CD4-positive, alpha-beta memory T cell (primary cell): ENCODE data around the gene OLFML2A. TPM values are rescaled to one million over a fixed set of nuclear protein-coding genes. Genes with fewer than 3 reads are reported as not detected.

Source experiments
- CTCF ChIA-PET: fragments of 350-600 bp; sonication (Branson Sonifier 250); formaldehyde crosslinking; loops from one replicate; lab custom pipeline; 2021; ENCODE audit warnings: inconsistent platforms; ENCODE audit not compliant: partially characterized antibody; lab: Charles Lee
- POLR2A ChIA-PET: fragments of 350-600 bp; sonication (Branson Sonifier 250); formaldehyde crosslinking; loops from one replicate; lab custom pipeline; 2021; ENCODE audit not compliant: partially characterized antibody; lab: Charles Lee
- DNase-seq, 5 donors: peaks; one replicate each; pipeline versions ENCODE4 v3.0.0 to v3.0.0-alpha.2; 2020 to 2022; ENCODE audit warnings: mixed read lengths in 1 of 5
- H3K27ac ChIP-seq: one replicate; pipeline ENCODE4 v1.7.0; 2013; ENCODE audit warnings: low read depth, low read length
- H3K27me3 ChIP-seq: 2 replicates; pipeline ENCODE4 v1.7.0; 2013; ENCODE audit warnings: mild to moderate bottlenecking, low read length, moderate library complexity; ENCODE audit not compliant: insufficient read depth
- H3K36me3 ChIP-seq: 2 replicates; pipeline ENCODE4 v1.7.0; 2013; ENCODE audit warnings: mild to moderate bottlenecking, low read length, moderate library complexity; ENCODE audit not compliant: insufficient read depth
- H3K4me1 ChIP-seq: 2 replicates; pipeline ENCODE4 v1.7.0; 2013; ENCODE audit warnings: mild to moderate bottlenecking, low read length, moderate library complexity; ENCODE audit not compliant: insufficient read depth
- H3K4me3 ChIP-seq, 2 donors: one replicate each; pipeline ENCODE4 v1.7.0; 2013; ENCODE audit warnings: low read length in 2 of 2, mild to moderate bottlenecking in 1 of 2
- H3K9me3 ChIP-seq, 2 donors: one replicate each; pipeline ENCODE4 v1.7.0; 2013; ENCODE audit warnings: low read length in 2 of 2, control low read depth in 1 of 2; ENCODE audit not compliant: control insufficient read depth in 1 of 2
- H3K27ac Mint-ChIP-seq, 7 donors: one replicate each; pipeline ENCODE4 v1.8.0; 2020 to 2021; ENCODE audit warnings: mixed read lengths in 7 of 7, mild to moderate bottlenecking in 6 of 7, inconsistent platforms in 3 of 7, moderate library complexity in 3 of 7
- H3K27me3 Mint-ChIP-seq, 2 donors: one replicate each; pipeline ENCODE4 v1.8.0; 2020 to 2021; ENCODE audit warnings: mixed read lengths in 2 of 2
- H3K36me3 Mint-ChIP-seq, 2 donors: one replicate each; pipeline ENCODE4 v1.8.0; 2020 to 2021; ENCODE audit warnings: mixed read lengths in 2 of 2, inconsistent platforms in 1 of 2, mild to moderate bottlenecking in 1 of 2
- H3K4me1 Mint-ChIP-seq, 4 donors: one replicate each; pipeline ENCODE4 v1.8.0; 2020 to 2021; ENCODE audit warnings: mixed read lengths in 4 of 4, mild to moderate bottlenecking in 1 of 4
- H3K4me3 Mint-ChIP-seq, 8 donors: one replicate each; pipeline ENCODE4 v1.8.0; 2020 to 2021; ENCODE audit warnings: mixed read lengths in 8 of 8, mild to moderate bottlenecking in 7 of 8, moderate library complexity in 6 of 8, inconsistent platforms in 3 of 8
- H3K9me3 Mint-ChIP-seq, 8 donors: one replicate each; pipeline ENCODE4 v1.8.0; 2020 to 2021; ENCODE audit warnings: mixed read lengths in 8 of 8, mild to moderate bottlenecking in 5 of 8, inconsistent platforms in 3 of 8, moderate library complexity in 1 of 8
- intact Hi-C: fragments of 100-400 bp; cut with micrococcal nuclease; formaldehyde crosslinking; loops from one replicate; pipeline ENCODE4 v1.15.1; 2023
- polyA plus RNA-seq, 2 donors: library from polyadenylated mRNA; unstranded; fragments of 300-500 nt; fragmentation: Illumina TruSeq; gene quantifications; one replicate each; pipeline ENCODE4 v1.2.3, GENCODE V29; 2021
- total RNA-seq, 2 experiments: library from RNA; stranded (reverse); gene quantifications; one replicate each; pipeline ENCODE4 v1.2.3, GENCODE V29; 2021

The OLFML2A gene
- total and polyA plus RNA-seq, 4 experiments from 2014 or later: not detected

DNA sequence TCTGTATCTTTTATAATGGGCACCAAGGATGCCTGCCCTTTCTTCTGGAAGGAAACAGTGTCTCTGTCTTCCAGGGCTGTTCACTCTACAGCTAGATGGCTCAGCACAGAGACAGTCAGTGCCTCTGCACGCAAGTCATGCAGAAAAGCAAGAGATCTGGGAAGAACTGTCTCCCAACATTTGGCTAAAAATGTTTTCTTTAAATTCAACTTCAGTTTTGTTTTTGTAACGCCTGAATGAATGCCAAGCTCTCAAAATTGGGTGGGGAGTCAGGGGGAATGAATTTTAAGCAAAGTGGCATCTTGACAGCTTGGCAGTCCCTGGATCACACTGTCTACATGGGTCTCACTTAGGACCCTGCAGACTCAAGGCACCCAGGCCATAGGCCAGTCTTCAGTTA, 12.6 kb downstream of the OLFML2A start:
- CTCF ChIA-PET: no interaction called here

GRCh38 chr9:124790301-124790700, 13.4 kb downstream of the OLFML2A start:
- H3K4me1 ChIP-seq: no peaks in the 10 kb centered on the region
- no peaks in the 10 kb centered on the region for H3K9me3 Mint-ChIP-seq
- H3K9me3 ChIP-seq: no peaks in the 10 kb centered on the region
- ChIA-PET POLR2A (no interaction called here), CTCF (no interaction called here)
- no peak overlapping the region for H3K4me3 ChIP-seq
- no peak overlapping the region for H3K4me3 Mint-ChIP-seq
- H3K27ac ChIP-seq: no peak overlapping the region
- no peaks in the 10 kb centered on the region for H3K27me3 ChIP-seq
- H3K36me3 Mint-ChIP-seq: no peaks in the 10 kb centered on the region
- intact Hi-C loops: no loop called here
- no peak overlapping the region for H3K27ac Mint-ChIP-seq
- H3K4me1 Mint-ChIP-seq: no peaks in the 10 kb centered on the region
- DNase-seq: no peak
- no peaks in the 10 kb centered on the region for H3K36me3 ChIP-seq
- H3K27me3 Mint-ChIP-seq: peaks cover 1% of the 10 kb centered on the region in 2 donors

More for the DNA sequence above, 12.6 kb downstream of the OLFML2A start:
- Mint-ChIP-seq H3K4me3 (no peak overlapping the region), H3K27me3 (peaks cover 1% of the 10 kb centered on the region in 2 donors), H3K27ac (no peak overlapping the region), H3K4me1 (no peaks in the 10 kb centered on the region), H3K9me3 (no peaks in the 10 kb centered on the region), H3K36me3 (no peaks in the 10 kb centered on the region)
- Histone ChIP-seq H3K36me3 (no peaks in the 10 kb centered on the region), H3K27me3 (no peaks in the 10 kb centered on the region), H3K27ac (no peak overlapping the region), H3K4me3 (no peak overlapping the region), H3K4me1 (no peaks in the 10 kb centered on the region), H3K9me3 (no peaks in the 10 kb centered on the region)
- POLR2A ChIA-PET: no interaction called here
- intact Hi-C loops: no loop called here
- no peak for DNase-seq

- Mint-ChIP-seq H3K27me3 (peaks cover 1% of the 10 kb centered on the region in 2 donors), H3K36me3 (no peaks in the 10 kb centered on the region), H3K4me1 (no peaks in the 10 kb centered on the region), H3K9me3 (no peaks in the 10 kb centered on the region), H3K4me3 (no peak overlapping the region), H3K27ac (peak overlapping the region in 1 of 7 donors; percentile 52)
- no peak for DNase-seq
- H3K4me1 ChIP-seq: no peaks in the 10 kb centered on the region
- ChIA-PET POLR2A (no interaction called here), CTCF (no interaction called here)
- no peaks in the 10 kb centered on the region for H3K9me3 ChIP-seq
- intact Hi-C loops: no loop called here
- no peaks in the 10 kb centered on the region for H3K27me3 ChIP-seq
- H3K27ac ChIP-seq: no peak overlapping the region
- H3K36me3 ChIP-seq: no peaks in the 10 kb centered on the region
- H3K4me3 ChIP-seq: no peak overlapping the region
These were observed 14.0 kb downstream of the OLFML2A start for GRCh38 chr9:124790801-124791505.

DNA sequence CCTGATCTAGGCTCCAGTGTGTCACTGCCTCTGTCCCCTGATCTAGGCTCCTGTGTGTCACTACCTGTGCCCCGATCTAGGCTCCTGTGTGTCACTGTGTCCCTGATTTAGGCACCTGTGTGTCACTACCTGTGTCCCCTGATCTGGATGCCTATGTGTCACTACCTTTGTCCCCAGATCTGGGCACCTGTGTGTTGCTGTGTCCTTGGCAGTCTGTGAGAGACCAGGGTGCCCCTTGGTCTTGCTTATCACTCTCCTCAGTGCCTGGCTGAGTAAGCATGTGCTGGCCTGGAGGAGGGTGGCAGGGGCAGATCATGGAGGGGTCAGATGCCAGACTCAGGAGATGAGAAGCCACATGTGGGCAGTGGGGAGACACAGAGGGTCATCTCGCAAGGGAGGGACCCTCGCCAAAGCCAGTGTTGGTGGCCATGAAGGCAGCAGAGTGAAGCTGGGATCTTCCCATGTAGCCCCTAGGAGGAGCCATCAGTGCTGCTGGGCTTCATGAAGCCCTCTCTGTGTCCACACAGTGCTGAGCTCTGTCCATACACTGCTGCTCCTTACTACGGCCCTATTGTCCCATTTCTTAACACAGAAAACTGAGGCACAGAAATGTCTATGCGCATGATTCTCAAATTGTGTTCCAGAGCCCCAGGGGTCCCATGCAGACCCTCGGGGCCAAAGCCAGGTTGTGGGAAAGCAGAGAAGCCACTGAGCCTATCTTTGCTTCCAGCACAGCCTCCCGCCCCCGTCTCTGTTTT, 15.5 kb downstream of the OLFML2A start:
- no peaks in the 10 kb centered on the region for H3K4me1 Mint-ChIP-seq
- Histone ChIP-seq H3K36me3 (no peaks in the 10 kb centered on the region), H3K27me3 (no peaks in the 10 kb centered on the region), H3K4me3 (no peak overlapping the region), H3K9me3 (no peaks in the 10 kb centered on the region), H3K27ac (no peak overlapping the region), H3K4me1 (no peaks in the 10 kb centered on the region)
- H3K36me3 Mint-ChIP-seq: no peaks in the 10 kb centered on the region
- H3K27me3 Mint-ChIP-seq: peaks cover 1 to 5% of the 10 kb centered on the region in 2 donors
- no peak overlapping the region for H3K27ac Mint-ChIP-seq
- intact Hi-C loops: no loop called here
- H3K4me3 Mint-ChIP-seq: no peak overlapping the region
- ChIA-PET POLR2A (no interaction called here), CTCF (interaction anchor here (1.0 kb wide), 1 partner anchor 48 kb away, joined by 3 read pairs; no protein-coding TSS in a partner anchor)
- DNase-seq: no peak
- no peaks in the 10 kb centered on the region for H3K9me3 Mint-ChIP-seq

- ChIA-PET POLR2A (no interaction called here), CTCF (interaction anchor here (1.0 kb wide), 1 partner anchor 47 kb away, joined by 3 read pairs; no protein-coding TSS in a partner anchor)
- no peak for DNase-seq
- no peaks in the 10 kb centered on the region for H3K4me1 ChIP-seq
- intact Hi-C loops: no loop called here
- H3K36me3 ChIP-seq: no peaks in the 10 kb centered on the region
- no peak overlapping the region for H3K4me3 ChIP-seq
- Mint-ChIP-seq H3K9me3 (no peaks in the 10 kb centered on the region), H3K27me3 (peaks cover 1 to 7% of the 10 kb centered on the region in 2 donors), H3K27ac (no peak overlapping the region), H3K36me3 (no peaks in the 10 kb centered on the region), H3K4me3 (no peak overlapping the region), H3K4me1 (no peaks in the 10 kb centered on the region)
- H3K9me3 ChIP-seq: no peaks in the 10 kb centered on the region
- H3K27me3 ChIP-seq: no peaks in the 10 kb centered on the region
- no peak overlapping the region for H3K27ac ChIP-seq
These were observed 16.1 kb downstream of the OLFML2A start for GRCh38 chr9:124793015-124793541.

GRCh38 chr9:124794902-124795491, 18.1 kb downstream of the OLFML2A start:
- H3K27me3 ChIP-seq: no peaks in the 10 kb centered on the region
- no peak overlapping the region for H3K27ac Mint-ChIP-seq
- no peaks in the 10 kb centered on the region for H3K4me1 Mint-ChIP-seq
- ChIA-PET CTCF (interaction anchor here (1.5 kb wide), 1 partner anchor 20 kb away, joined by 6 read pairs; no protein-coding TSS in a partner anchor), POLR2A (no interaction called here)
- H3K27ac ChIP-seq: no peak overlapping the region
- H3K36me3 Mint-ChIP-seq: no peaks in the 10 kb centered on the region
- no peak overlapping the region for H3K4me3 Mint-ChIP-seq
- intact Hi-C loops: no loop called here
- no peaks in the 10 kb centered on the region for H3K36me3 ChIP-seq
- no peak for DNase-seq
- H3K4me3 ChIP-seq: no peak overlapping the region
- peaks cover 1 to 8% of the 10 kb centered on the region in 2 donors for H3K27me3 Mint-ChIP-seq
- no peaks in the 10 kb centered on the region for H3K4me1 ChIP-seq
- H3K9me3 ChIP-seq: no peaks in the 10 kb centered on the region
- H3K9me3 Mint-ChIP-seq: no peaks in the 10 kb centered on the region

DNA sequence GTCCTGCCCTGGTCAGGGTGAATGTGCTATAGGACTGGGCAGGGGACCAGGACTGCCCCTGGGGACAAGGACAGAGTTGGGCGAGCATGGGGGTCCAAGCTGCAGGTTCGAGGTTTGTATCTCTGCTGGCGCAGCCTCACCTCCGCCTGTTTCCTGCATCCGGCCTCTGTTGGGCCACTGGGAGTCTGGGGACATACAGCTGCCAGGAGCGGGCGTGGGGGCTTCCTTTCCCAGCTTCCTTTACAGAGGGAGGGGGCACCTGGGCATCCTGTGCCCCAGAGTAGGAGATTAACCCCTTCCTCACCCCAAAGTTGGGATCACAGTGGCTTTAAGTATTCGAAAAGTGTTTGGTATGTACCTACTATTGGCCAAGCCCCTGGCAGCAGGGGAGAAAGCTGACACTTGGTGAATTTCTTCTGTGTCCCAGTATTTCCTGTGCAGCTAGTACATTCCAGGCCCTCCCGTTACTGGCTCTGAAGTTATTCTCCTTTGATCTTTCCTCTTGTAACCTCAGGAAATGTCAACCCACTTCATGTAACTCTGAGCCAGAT, 19.0 kb downstream of the OLFML2A start:
- DNase-seq: no peak
- Mint-ChIP-seq H3K9me3 (no peaks in the 10 kb centered on the region), H3K27ac (no peak overlapping the region), H3K36me3 (no peaks in the 10 kb centered on the region), H3K27me3 (peaks cover 1 to 8% of the 10 kb centered on the region in 2 donors), H3K4me1 (no peaks in the 10 kb centered on the region), H3K4me3 (no peak overlapping the region)
- no peaks in the 10 kb centered on the region for H3K27me3 ChIP-seq
- intact Hi-C loops: no loop called here
- H3K27ac ChIP-seq: no peak overlapping the region
- H3K4me1 ChIP-seq: no peaks in the 10 kb centered on the region
- ChIA-PET POLR2A (interaction anchor here (0.7 kb wide), 1 partner anchor 330 kb away, joined by 3 read pairs; no protein-coding TSS in a partner anchor), CTCF (interaction anchor here (1.5 kb wide), 1 partner anchor 21 kb away, joined by 6 read pairs; no protein-coding TSS in a partner anchor)
- no peak overlapping the region for H3K4me3 ChIP-seq
- H3K36me3 ChIP-seq: no peaks in the 10 kb centered on the region
- no peaks in the 10 kb centered on the region for H3K9me3 ChIP-seq
